ENCODE results near the gene SGPL1.

DNA sequence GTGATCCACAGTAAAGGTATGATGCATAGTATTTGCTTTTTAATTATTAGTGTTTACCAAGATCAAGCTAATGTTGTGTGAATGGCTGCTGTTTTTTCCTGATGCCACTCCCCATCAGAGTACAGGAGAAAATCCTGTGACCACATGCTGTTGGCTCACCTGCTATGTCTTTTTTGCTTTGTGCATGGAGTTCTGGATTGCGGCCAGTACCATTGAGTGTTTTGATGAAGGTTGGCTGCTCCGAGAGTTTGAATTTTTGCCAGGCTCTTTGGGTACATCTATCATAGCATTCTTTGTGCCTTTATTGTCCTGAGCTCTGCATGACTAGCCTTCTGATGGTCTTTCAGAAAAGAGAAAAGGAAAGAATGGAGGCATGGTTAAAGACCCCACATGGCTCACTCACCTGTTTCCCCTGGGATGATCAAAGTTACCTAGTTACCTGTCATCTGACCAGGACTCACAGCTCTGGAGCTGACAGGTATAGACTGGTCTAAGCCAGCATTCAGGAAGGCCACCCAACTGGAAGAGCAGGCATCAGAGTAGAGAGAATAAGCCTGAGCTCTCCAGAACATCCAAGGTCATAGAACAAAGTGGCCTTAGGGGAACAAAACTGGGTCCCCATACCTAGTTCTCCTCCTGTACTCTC lies 11.8 kb upstream of the SGPL1 start:
- TF ChIP-seq, protein P1, sequence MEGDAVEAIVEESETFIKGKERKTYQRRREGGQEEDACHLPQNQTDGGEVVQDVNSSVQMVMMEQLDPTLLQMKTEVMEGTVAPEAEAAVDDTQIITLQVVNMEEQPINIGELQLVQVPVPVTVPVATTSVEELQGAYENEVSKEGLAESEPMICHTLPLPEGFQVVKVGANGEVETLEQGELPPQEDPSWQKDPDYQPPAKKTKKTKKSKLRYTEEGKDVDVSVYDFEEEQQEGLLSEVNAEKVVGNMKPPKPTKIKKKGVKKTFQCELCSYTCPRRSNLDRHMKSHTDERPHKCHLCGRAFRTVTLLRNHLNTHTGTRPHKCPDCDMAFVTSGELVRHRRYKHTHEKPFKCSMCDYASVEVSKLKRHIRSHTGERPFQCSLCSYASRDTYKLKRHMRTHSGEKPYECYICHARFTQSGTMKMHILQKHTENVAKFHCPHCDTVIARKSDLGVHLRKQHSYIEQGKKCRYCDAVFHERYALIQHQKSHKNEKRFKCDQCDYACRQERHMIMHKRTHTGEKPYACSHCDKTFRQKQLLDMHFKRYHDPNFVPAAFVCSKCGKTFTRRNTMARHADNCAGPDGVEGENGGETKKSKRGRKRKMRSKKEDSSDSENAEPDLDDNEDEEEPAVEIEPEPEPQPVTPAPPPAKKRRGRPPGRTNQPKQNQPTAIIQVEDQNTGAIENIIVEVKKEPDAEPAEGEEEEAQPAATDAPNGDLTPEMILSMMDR (IDR thresholded peaks at IDR 0.05): no peak
- TF ChIP-seq POLR2A (IDR thresholded peaks at IDR 0.05): no peak

All from vagina (tissue), 2 donors.